Lower leg skin (tissue), 3 donors: ENCODE measurements around the gene PIGR.

Experiments
- POLR2A ChIP-seq, 2 donors: fragments of 450-650 bp; IDR thresholded peaks; one replicate each; pipeline ENCODE4 v1.6.1; 2016 to 2017; ENCODE audit warnings: antibody characterized with exemption in 2 of 2, mild to moderate bottlenecking in 1 of 2, moderate library complexity in 1 of 2
- TF ChIP-seq, protein P1 (sequence below), 3 donors: fragments of 450-650 bp; IDR thresholded peaks; one replicate each; pipeline ENCODE4 v1.5.1; 2016; ENCODE audit warnings: antibody characterized with exemption in 3 of 3, mild to moderate bottlenecking in 3 of 3, moderate library complexity in 2 of 3

DNA sequence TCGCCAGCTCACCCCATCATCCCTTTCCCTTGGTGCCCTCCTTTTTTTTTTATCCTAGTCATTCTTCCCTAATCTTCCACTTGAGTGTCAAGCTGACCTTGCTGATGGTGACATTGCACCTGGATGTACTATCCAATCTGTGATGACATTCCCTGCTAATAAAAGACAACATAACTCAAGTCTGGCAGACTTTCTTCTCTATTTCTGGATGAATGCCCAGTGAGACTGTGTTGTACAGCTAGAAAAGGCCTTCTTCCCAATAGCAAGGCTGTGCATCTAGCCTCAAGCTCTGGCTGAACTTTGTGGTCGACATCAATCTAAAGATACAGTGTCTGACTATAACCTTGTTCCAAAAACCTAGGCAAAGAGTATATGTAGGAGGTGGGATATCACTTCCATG, 42.6 kb downstream of the PIGR start:
- TF ChIP-seq, protein P1, sequence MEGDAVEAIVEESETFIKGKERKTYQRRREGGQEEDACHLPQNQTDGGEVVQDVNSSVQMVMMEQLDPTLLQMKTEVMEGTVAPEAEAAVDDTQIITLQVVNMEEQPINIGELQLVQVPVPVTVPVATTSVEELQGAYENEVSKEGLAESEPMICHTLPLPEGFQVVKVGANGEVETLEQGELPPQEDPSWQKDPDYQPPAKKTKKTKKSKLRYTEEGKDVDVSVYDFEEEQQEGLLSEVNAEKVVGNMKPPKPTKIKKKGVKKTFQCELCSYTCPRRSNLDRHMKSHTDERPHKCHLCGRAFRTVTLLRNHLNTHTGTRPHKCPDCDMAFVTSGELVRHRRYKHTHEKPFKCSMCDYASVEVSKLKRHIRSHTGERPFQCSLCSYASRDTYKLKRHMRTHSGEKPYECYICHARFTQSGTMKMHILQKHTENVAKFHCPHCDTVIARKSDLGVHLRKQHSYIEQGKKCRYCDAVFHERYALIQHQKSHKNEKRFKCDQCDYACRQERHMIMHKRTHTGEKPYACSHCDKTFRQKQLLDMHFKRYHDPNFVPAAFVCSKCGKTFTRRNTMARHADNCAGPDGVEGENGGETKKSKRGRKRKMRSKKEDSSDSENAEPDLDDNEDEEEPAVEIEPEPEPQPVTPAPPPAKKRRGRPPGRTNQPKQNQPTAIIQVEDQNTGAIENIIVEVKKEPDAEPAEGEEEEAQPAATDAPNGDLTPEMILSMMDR (IDR thresholded peaks at IDR 0.05): no peak
- no peak for TF ChIP-seq POLR2A (IDR thresholded peaks at IDR 0.05)
